ENCODE data around the gene KCNG3.

Gene KCNG3

GRCh38 chr2:42493468-42494354 is at the start of gene KCNG3:
Gene KCNG3 (minus strand): TSS chr2:42493982. CDS start chr2:42493501, 481 bp downstream.
- peak; percentile 59 for DNase-seq

GRCh38 chr2:42542871-42543270 is 49.1 kb upstream of the KCNG3 start:
- no peak for DNase-seq

GRCh38 chr2:42537493-42537892 is 43.7 kb upstream of the KCNG3 start:
- DNase-seq: no peak

- DNase-seq: no peak
Observed at GRCh38 chr2:42532397-42532796, 38.6 kb upstream of the KCNG3 start.

GRCh38 chr2:42523341-42523740 is 29.6 kb upstream of the KCNG3 start:
- no peak for DNase-seq

GRCh38 chr2:42522035-42522434 is 28.3 kb upstream of the KCNG3 start:
- DNase-seq: no peak

- DNase-seq: no peak
Observed at GRCh38 chr2:42519624-42520023, 25.8 kb upstream of the KCNG3 start.

GRCh38 chr2:42516418-42516901 is 22.7 kb upstream of the KCNG3 start:
- DNase-seq: no peak

- peak; percentile 27 for DNase-seq
Observed at GRCh38 chr2:42513252-42513918, 19.6 kb upstream of the KCNG3 start.

GRCh38 chr2:42510608-42511243 is 16.9 kb upstream of the KCNG3 start:
- DNase-seq: no peak

- DNase-seq: no peak
Observed at GRCh38 chr2:42510191-42510590, 16.4 kb upstream of the KCNG3 start.

- DNase-seq: no peak
Observed at GRCh38 chr2:42504364-42505230, 10.8 kb upstream of the KCNG3 start.

GRCh38 chr2:42503291-42503690 is 9.5 kb upstream of the KCNG3 start:
- DNase-seq: no peak

- DNase-seq: no peak
Observed at GRCh38 chr2:42498497-42498896, 4.7 kb upstream of the KCNG3 start.

GRCh38 chr2:42495611-42496010 is 1.8 kb upstream of the KCNG3 start:
- DNase-seq: no peak

GRCh38 chr2:42495234-42495581 is 1.4 kb upstream of the KCNG3 start:
- DNase-seq: no peak

GRCh38 chr2:42494355-42495233 is 812 bp upstream of the KCNG3 start:
- DNase-seq: peak; percentile 78

- peak; percentile 25 for DNase-seq
Observed at GRCh38 chr2:42492691-42493467, 903 bp downstream of the KCNG3 start.

GRCh38 chr2:42488297-42488696 is 5.5 kb downstream of the KCNG3 start:
- no peak for DNase-seq

- no peak for DNase-seq
Observed at GRCh38 chr2:42486145-42486906, 7.5 kb downstream of the KCNG3 start.
